Pancreas (tissue), 10 donors: ENCODE results near the gene SULT1A1. TPM values are rescaled to one million over a fixed set of nuclear protein-coding genes. Genes with fewer than 3 reads are reported as not detected.
"Not testable (repeated sequence)": the region's sequence is repeated elsewhere in the genome, so short reads cannot be mapped to it uniquely, and the experiment has no call there.

Experiments used
- ATAC-seq, 4 donors: fragments of 200-7000 bp; cut with Tn5 transposase; one replicate each; pipeline versions ENCODE4 v1.8.0 to v1.9.1; 2020; ENCODE audit warnings: mild to moderate bottlenecking in 4 of 4, moderate library complexity in 4 of 4
- DNase-seq, 6 donors: peaks; one replicate each; pipeline ENCODE4 v3.0.0-alpha.2; 2020
- FAIRE-seq: peaks from 2 replicates; lab custom pipeline; 2012; peaks lifted over from hg19 to GRCh38; lab: Jason Lieb, UNC
- H3K27ac ChIP-seq, 4 donors: fragments of 200-600 bp; sonication (generic); 1 replicate in 3 of 4; 2 replicates in 1 of 4; pipeline versions ENCODE4 v1.5.0 to v1.8.0; 2020
- H3K27me3 ChIP-seq, 4 donors: fragments of 200-600 bp; one replicate each; pipeline ENCODE4 v1.8.0; 2021
- H3K36me3 ChIP-seq, 3 donors: fragments of 200-600 bp; sonication (generic) in 1 of 3; one replicate each; pipeline versions ENCODE4 v1.5.0 to v1.8.0; 2020 to 2021
- H3K4me1 ChIP-seq, 3 donors: fragments of 200-600 bp; one replicate each; pipeline ENCODE4 v1.8.0; 2021
- H3K4me3 ChIP-seq, 4 donors: fragments of 200-600 bp; sonication (generic) in 2 of 4; one replicate each; pipeline versions ENCODE4 v1.5.0 to v1.8.0; 2020 to 2021
- H3K9me3 ChIP-seq, 4 donors: fragments of 200-600 bp; one replicate each; pipeline ENCODE4 v1.8.0; 2021
- CTCF ChIP-seq, 4 donors: fragments of 200-600 bp; sonication (generic) in 3 of 4; IDR thresholded peaks; one replicate each; pipeline versions ENCODE4 v1.5.0 to v1.8.0; 2021; ENCODE audit warnings: antibody characterized with exemption in 4 of 4
- WGBS, 2 donors: extraction: QIAGEN DNeasy Blood & Tissue Kit; methylation state at CpG; one replicate each; pipeline ENCODE4 v1.1.7; 2013; 5-methylcytosine and 5-hydroxymethylcytosine counted together
- intact Hi-C, 3 donors: fragments of 100-400 bp; cut with DNase I; formaldehyde crosslinking; loops; one replicate each; pipeline versions ENCODE4 v1.11.1 to v1.14.2; 2022
- polyA plus RNA-seq, 2 donors: library from polyadenylated mRNA; stranded (reverse); fragments of 200-250 nt; gene quantifications; one replicate each; pipeline ENCODE4 v1.2.3, GENCODE V29; 2013
- total RNA-seq, 6 donors: library from RNA; stranded (reverse); fragmentation: NEBNext Ultra II Directional in 4 of 6; extraction: Animal tissue kit (Norgen Biotek cat#: 25700) in 4 of 6; gene quantifications; one replicate each; pipeline versions ENCODE4 v1.2.1 to v1.2.4, GENCODE V29; 2021 to 2023
- donor health status: healthy with polysubstance abuse.
- donor health status: DM: no; HTN: no; CAD: no; lungs with moderate emphysema.
- donor health status: DM: no; HTN: no; CAD: no.
- donor health status: control.
- donor health status: control.
- donor health status: Bipolar disorder and iron deficiency.
- donor health status: DM: yes; HTN: yes; CAD: no.
- donor health status: DM: no; HTN: no; CAD: no.
- donor health status: DM: no; HTN: no; CAD: no.
- donor health status: DM: yes; HTN: yes; CAD: no.

Gene SULT1A1
- total and polyA plus RNA-seq, 8 donors = 5.7 to 46.7 (median 12.2) TPM

GRCh38 chr16:28572696-28573510, 36.9 kb downstream of the SULT1A1 start:
- TF ChIP-seq CTCF (IDR thresholded peaks at IDR 0.05) = no peak
- ATAC-seq (peak in 2 of 4 donors; percentile 22 to 66), FAIRE-seq (no peak), DNase-seq (no peak)
- Histone ChIP-seq H3K27me3 (no peaks in the 10 kb centered on the region), H3K27ac (no peak overlapping the region), H3K9me3 (no peaks in the 10 kb centered on the region), H3K4me1 (no peaks in the 10 kb centered on the region), H3K4me3 (no peak overlapping the region), H3K36me3 (no peaks in the 10 kb centered on the region)
- WGBS, 2 donors = 79 to 81% methylated on average over 15 of the region's 15 CpGs
- intact Hi-C loops = no loop called here

GRCh38 chr16:28569968-28570752, 39.7 kb downstream of the SULT1A1 start:
- Histone ChIP-seq H3K9me3 (no peaks in the 10 kb centered on the region), H3K36me3 (no peaks in the 10 kb centered on the region), H3K27ac (no peak overlapping the region), H3K4me1 (no peaks in the 10 kb centered on the region), H3K27me3 (no peaks in the 10 kb centered on the region), H3K4me3 (no peak overlapping the region)
- ATAC-seq = no peak
- FAIRE-seq = no peak
- TF ChIP-seq CTCF (IDR thresholded peaks at IDR 0.05) = no peak
- no peak for DNase-seq
- WGBS, 2 donors = 94 to 100% methylated on average over 4 of the region's 4 CpGs
- intact Hi-C loops = no loop called here

GRCh38 chr16:28569021-28569420, 40.8 kb downstream of the SULT1A1 start:
- Histone ChIP-seq H3K36me3 (no peaks in the 10 kb centered on the region), H3K4me3 (no peak overlapping the region), H3K4me1 (no peaks in the 10 kb centered on the region), H3K9me3 (no peaks in the 10 kb centered on the region), H3K27ac (no peak overlapping the region), H3K27me3 (no peaks in the 10 kb centered on the region)
- ATAC-seq (no peak), FAIRE-seq (no peak), DNase-seq (no peak)
- 94 to 95% methylated on average over 5 of the region's 5 CpGs for WGBS, 2 donors
- TF ChIP-seq CTCF (IDR thresholded peaks at IDR 0.05) = no peak
- intact Hi-C loops = no loop called here

GRCh38 chr16:28567292-28567691, 42.6 kb downstream of the SULT1A1 start:
- H3K4me1 ChIP-seq = no peaks in the 10 kb centered on the region
- DNase-seq = no peak
- no peak overlapping the region for H3K4me3 ChIP-seq
- ATAC-seq = no peak
- H3K36me3 ChIP-seq = no peaks in the 10 kb centered on the region
- no peaks in the 10 kb centered on the region for H3K27me3 ChIP-seq
- no peak for TF ChIP-seq CTCF (IDR thresholded peaks at IDR 0.05)
- H3K27ac ChIP-seq = no peak overlapping the region
- H3K9me3 ChIP-seq = no peaks in the 10 kb centered on the region
- no peak for FAIRE-seq
- intact Hi-C loops = no loop called here
- 93 to 97% methylated on average over 2 of the region's 2 CpGs for WGBS, 2 donors

GRCh38 chr16:28566233-28566925, 43.5 kb downstream of the SULT1A1 start:
- H3K27me3 ChIP-seq, H3K4me3 ChIP-seq, FAIRE-seq, ATAC-seq, H3K9me3 ChIP-seq, H3K4me1 ChIP-seq, intact Hi-C loops, H3K27ac ChIP-seq, H3K36me3 ChIP-seq, DNase-seq: not testable (repeated sequence)
- WGBS, 2 donors = 96 to 100% methylated on average over 4 of the region's 4 CpGs
